Neural progenitor cell (in vitro differentiated cells): ENCODE results near the gene PROK1.

Source experiments
- CTCF ChIP-seq: fragments of 200-600 bp; sonication (generic); IDR thresholded peaks from 2 replicates; pipeline ENCODE4 v1.5.1; 2017; ENCODE audit warnings: antibody characterized with exemption, mild to moderate bottlenecking
- EZH2phosphoT487 ChIP-seq: fragments of 200-600 bp; sonication (generic); IDR thresholded peaks from 2 replicates; pipeline ENCODE4 v1.6.1; 2017; ENCODE audit warnings: antibody characterized with exemption

- TF ChIP-seq CTCF (no peak), EZH2phosphoT487 (no peak)
Measured at GRCh38 chr1:110453829-110454228, 2.9 kb downstream of the PROK1 start.
